ENCODE measurements around the gene DNPEP.

DNA sequence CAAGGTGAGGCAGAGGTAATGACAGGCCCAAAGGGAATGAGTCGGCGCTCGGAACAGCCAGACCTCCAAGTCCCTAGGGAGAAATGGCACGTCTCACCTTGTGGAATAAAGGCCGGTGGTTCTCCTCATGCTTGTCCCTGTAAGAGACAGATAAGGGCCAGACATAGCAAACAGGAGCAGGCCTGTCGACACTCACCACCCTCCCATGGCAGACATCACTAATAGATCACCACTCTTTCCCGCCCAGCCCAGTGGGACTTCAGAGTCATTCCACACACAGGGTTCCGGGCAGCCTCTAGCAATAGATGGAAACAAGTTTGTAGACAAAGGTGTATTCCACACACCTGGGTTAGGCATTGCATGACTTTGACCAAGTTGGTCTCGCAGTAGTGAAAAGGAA lies 6.3 kb downstream of the DNPEP start:
- TF ChIP-seq POLR2A (IDR thresholded peaks at IDR 0.05) (no peak), EP300 (IDR thresholded peaks at IDR 0.05) (no peak)
- TF ChIP-seq, protein P1, sequence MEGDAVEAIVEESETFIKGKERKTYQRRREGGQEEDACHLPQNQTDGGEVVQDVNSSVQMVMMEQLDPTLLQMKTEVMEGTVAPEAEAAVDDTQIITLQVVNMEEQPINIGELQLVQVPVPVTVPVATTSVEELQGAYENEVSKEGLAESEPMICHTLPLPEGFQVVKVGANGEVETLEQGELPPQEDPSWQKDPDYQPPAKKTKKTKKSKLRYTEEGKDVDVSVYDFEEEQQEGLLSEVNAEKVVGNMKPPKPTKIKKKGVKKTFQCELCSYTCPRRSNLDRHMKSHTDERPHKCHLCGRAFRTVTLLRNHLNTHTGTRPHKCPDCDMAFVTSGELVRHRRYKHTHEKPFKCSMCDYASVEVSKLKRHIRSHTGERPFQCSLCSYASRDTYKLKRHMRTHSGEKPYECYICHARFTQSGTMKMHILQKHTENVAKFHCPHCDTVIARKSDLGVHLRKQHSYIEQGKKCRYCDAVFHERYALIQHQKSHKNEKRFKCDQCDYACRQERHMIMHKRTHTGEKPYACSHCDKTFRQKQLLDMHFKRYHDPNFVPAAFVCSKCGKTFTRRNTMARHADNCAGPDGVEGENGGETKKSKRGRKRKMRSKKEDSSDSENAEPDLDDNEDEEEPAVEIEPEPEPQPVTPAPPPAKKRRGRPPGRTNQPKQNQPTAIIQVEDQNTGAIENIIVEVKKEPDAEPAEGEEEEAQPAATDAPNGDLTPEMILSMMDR (IDR thresholded peaks at IDR 0.05), result no peak
